A673 (cell line): ENCODE data around the gene GALNT9. TPM values are rescaled to one million over a fixed set of nuclear protein-coding genes. Genes with fewer than 3 reads are reported as not detected.

Experiments used
- BruUV-seq: library from RNA; stranded (reverse); fragments of 400-500 nt; replicated peaks from 2 replicates; lab custom pipeline; 2021; lab: Mats Ljungman, UMichigan
- CTCF ChIA-PET: fragments of 300-600 bp; sonication (Branson Sonifier 250); formaldehyde crosslinking; loops from one replicate; lab custom pipeline; 2022; ENCODE audit warnings: antibody characterized with exemption; lab: Charles Lee
- POLR2A ChIA-PET: fragments of 300-600 bp; sonication (Branson Sonifier 250); formaldehyde crosslinking; loops from one replicate; lab custom pipeline; 2022; ENCODE audit warnings: antibody characterized with exemption; ENCODE audit not compliant: low non-redundant PET; lab: Charles Lee
- DNase-seq: peaks from one replicate; pipeline ENCODE4 v3.0.0-alpha.2; 2015; ENCODE audit warnings: low spot score
- H3K27ac ChIP-seq: fragments of 200-600 bp; sonication (generic); 2 replicates; pipeline ENCODE4 v1.5.1; 2016; ENCODE audit warnings: mixed run types, low read depth, mild to moderate bottlenecking, mixed read lengths, antibody characterized with exemption, low read length; ENCODE audit not compliant: poor library complexity, severe bottlenecking
- H3K27me3 ChIP-seq: fragments of 200-600 bp; sonication (generic); replicated peaks from 2 replicates; pipeline ENCODE4 v1.6.1; 2017; ENCODE audit warnings: mixed run types, low read depth, mild to moderate bottlenecking, mixed read lengths, antibody characterized with exemption, low read length; ENCODE audit not compliant: insufficient read depth, poor library complexity
- H3K36me3 ChIP-seq: fragments of 200-600 bp; sonication (generic); 2 replicates; pipeline ENCODE4 v1.6.1; 2016; ENCODE audit warnings: mixed run types, mild to moderate bottlenecking, mixed read lengths, antibody characterized with exemption, low read length; ENCODE audit not compliant: insufficient read depth, poor library complexity, severe bottlenecking
- H3K4me1 ChIP-seq: fragments of 200-600 bp; sonication (generic); 2 replicates; pipeline ENCODE4 v1.6.1; 2017; ENCODE audit warnings: mixed run types, mild to moderate bottlenecking, mixed read lengths, antibody characterized with exemption, low read length; ENCODE audit not compliant: insufficient read depth, poor library complexity, severe bottlenecking
- H3K4me3 ChIP-seq: fragments of 200-600 bp; sonication (generic); 2 replicates; pipeline ENCODE4 v1.5.1; 2016; ENCODE audit warnings: low read depth, mixed run types, mild to moderate bottlenecking, mixed read lengths, low read length; ENCODE audit not compliant: poor library complexity, severe bottlenecking
- H3K9me3 ChIP-seq: fragments of 200-600 bp; sonication (generic); 2 replicates; pipeline ENCODE4 v1.6.1; 2016; ENCODE audit warnings: mixed run types, low read depth, mild to moderate bottlenecking, mixed read lengths, antibody characterized with exemption, low read length; ENCODE audit not compliant: poor library complexity, severe bottlenecking
- CTCF ChIP-seq: fragments of 300-800, 200-600 bp; sonication (generic); conservative IDR thresholded peaks from 2 replicates; pipeline ENCODE4 v1.5.1; 2017; ENCODE audit warnings: low read depth, mild to moderate bottlenecking, antibody characterized with exemption, low read length, moderate library complexity, mixed read lengths
- EZH2 ChIP-seq: fragments of 200-600 bp; sonication (generic); IDR thresholded peaks from 2 replicates; pipeline ENCODE4 v1.6.1; 2017; ENCODE audit warnings: borderline replicate concordance, low read depth, mild to moderate bottlenecking, mixed read lengths, antibody characterized with exemption, low read length; ENCODE audit not compliant: poor library complexity, severe bottlenecking
- intact Hi-C: fragments of 100-400 bp; cut with micrococcal nuclease; formaldehyde crosslinking; loops from one replicate; pipeline ENCODE4 v1.10.0; 2022; ENCODE audit not compliant: unreplicated experiment
- total RNA-seq: library from RNA; stranded (reverse); gene quantifications from 2 replicates; pipeline ENCODE4 v1.2.3, GENCODE V29; 2021

GALNT9 gene
- total RNA-seq, 1 experiment from 2014 or later = 7.4 TPM

- DNase-seq = no peak
- Histone ChIP-seq H3K9me3 (peaks cover 6% of the 10 kb centered on the region), H3K4me3 (no peak overlapping the region), H3K27me3 (peaks cover 82% of the 10 kb centered on the region), H3K36me3 (no peaks in the 10 kb centered on the region), H3K27ac (no peak overlapping the region), H3K4me1 (no peaks in the 10 kb centered on the region)
- no peak for TF ChIP-seq EZH2
- no peak for TF ChIP-seq CTCF
- intact Hi-C loops = no loop called here
- CTCF ChIA-PET = interaction anchor here (0.8 kb wide), 1 partner anchor 220 kb away, joined by 3 read pairs; no protein-coding TSS in a partner anchor
- POLR2A ChIA-PET = no interaction called here
- BruUV-seq = no TSS peak
Observed at GRCh38 chr12:132373901-132374611, 44.7 kb upstream of the GALNT9 start.

- no peaks in the 10 kb centered on the region for H3K4me1 ChIP-seq
- TF ChIP-seq EZH2 = no peak
- no peak for TF ChIP-seq CTCF
- peaks cover 35% of the 10 kb centered on the region for H3K27me3 ChIP-seq
- no TSS peak for BruUV-seq
- H3K36me3 ChIP-seq = no peaks in the 10 kb centered on the region
- ChIA-PET POLR2A (no interaction called here), CTCF (no interaction called here)
- no peak for DNase-seq
- peaks cover 6% of the 10 kb centered on the region for H3K9me3 ChIP-seq
- no peak overlapping the region for H3K4me3 ChIP-seq
- intact Hi-C loops = no loop called here
- no peak overlapping the region for H3K27ac ChIP-seq
Observed at GRCh38 chr12:132367852-132368251, 38.5 kb upstream of the GALNT9 start.

- no peaks in the 10 kb centered on the region for H3K4me1 ChIP-seq
- TF ChIP-seq CTCF = no peak
- no peak for TF ChIP-seq EZH2
- ChIA-PET POLR2A (no interaction called here), CTCF (no interaction called here)
- H3K36me3 ChIP-seq = no peaks in the 10 kb centered on the region
- H3K27ac ChIP-seq = no peak overlapping the region
- peaks cover 6% of the 10 kb centered on the region for H3K9me3 ChIP-seq
- intact Hi-C loops = no loop called here
- no TSS peak for BruUV-seq
- H3K4me3 ChIP-seq = no peak overlapping the region
- peaks cover 35% of the 10 kb centered on the region for H3K27me3 ChIP-seq
- no peak for DNase-seq
Observed at GRCh38 chr12:132367071-132367851, 37.9 kb upstream of the GALNT9 start.
